HepG2 (cell line): ENCODE data around the gene NUCB1. TPM values are rescaled to one million over a fixed set of nuclear protein-coding genes. Genes with fewer than 3 reads are reported as not detected.
A peak's percentile ranks its signal among the peaks of the same experiment; 100 is the strongest.

ENCODE experiments used
- CENPX ChIP-seq: sonication (generic); formaldehyde crosslinking; IDR thresholded peaks from 2 replicates; pipeline ENCODE4 v1.9.0; 2021; ENCODE audit warnings: mild to moderate bottlenecking, missing genetic modification reagents, moderate library complexity
- CSRNP1 ChIP-seq: sonication (generic); formaldehyde crosslinking; IDR thresholded peaks from 2 replicates; pipeline ENCODE4 v1.8.1; 2023; ENCODE audit warnings: mild to moderate bottlenecking, missing genetic modification reagents
- ETS1 ChIP-seq: sonication (generic); formaldehyde crosslinking; IDR thresholded peaks from 2 replicates; pipeline ENCODE4 v1.4.0; 2020; ENCODE audit warnings: missing genetic modification reagents
- FOXO4 ChIP-seq: sonication (generic); formaldehyde crosslinking; conservative IDR thresholded peaks from 2 replicates; pipeline ENCODE4 v1.8.1; 2023; ENCODE audit warnings: missing genetic modification reagents
- HIC2 ChIP-seq: sonication (generic); formaldehyde crosslinking; IDR thresholded peaks from 2 replicates; pipeline ENCODE4 v1.9.0; 2022; ENCODE audit warnings: low read depth, missing genetic modification reagents
- NKX3-1 ChIP-seq: sonication (generic); formaldehyde crosslinking; IDR thresholded peaks from 2 replicates; pipeline ENCODE4 v1.5.0; 2020; ENCODE audit warnings: missing genetic modification reagents
- PBX2 ChIP-seq: IDR thresholded peaks from 2 replicates; pipeline ENCODE4 v1.6.1; 2016; ENCODE audit warnings: control low read depth
- RAD21 ChIP-seq: fragments of 450-650 bp; formaldehyde crosslinking; IDR thresholded peaks from 2 replicates; pipeline ENCODE4 v1.5.0; 2020; ENCODE audit warnings: mild to moderate bottlenecking
- TERF1 ChIP-seq: sonication (generic); formaldehyde crosslinking; IDR thresholded peaks from 2 replicates; pipeline ENCODE4 v1.8.0; 2022; ENCODE audit warnings: mild to moderate bottlenecking, missing genetic modification reagents, moderate library complexity
- ZBTB44 ChIP-seq: sonication (generic); formaldehyde crosslinking; IDR thresholded peaks from 2 replicates; pipeline ENCODE4 v1.4.0; 2020; ENCODE audit warnings: missing genetic modification reagents
- ZNF256 ChIP-seq: sonication (generic); formaldehyde crosslinking; conservative IDR thresholded peaks from 2 replicates; pipeline ENCODE4 v1.4.0; 2020; ENCODE audit warnings: missing genetic modification reagents
- ZNF333 ChIP-seq: sonication (generic); formaldehyde crosslinking; IDR thresholded peaks from 2 replicates; pipeline ENCODE4 v1.4.0; 2020; ENCODE audit warnings: mild to moderate bottlenecking, missing genetic modification reagents, borderline replicate concordance
- ZNF484 ChIP-seq: sonication (generic); formaldehyde crosslinking; IDR thresholded peaks from 2 replicates; pipeline ENCODE4 v1.5.1; 2020; ENCODE audit warnings: mild to moderate bottlenecking, low read depth, missing genetic modification reagents, borderline replicate concordance
- ZNF615 ChIP-seq: sonication (generic); formaldehyde crosslinking; IDR thresholded peaks from 2 replicates; pipeline ENCODE4 v1.5.0; 2020; ENCODE audit warnings: mild to moderate bottlenecking, missing genetic modification reagents, borderline replicate concordance
- ZNF773 ChIP-seq: sonication (generic); formaldehyde crosslinking; IDR thresholded peaks from 2 replicates; pipeline ENCODE4 v1.4.0; 2020; ENCODE audit warnings: missing genetic modification reagents, borderline replicate concordance
- polyA plus RNA-seq, 8 experiments: library from polyadenylated mRNA; depleted of rRNA in 3 of 8; stranded (reverse) in 7 of 8; unstranded in 1 of 8; fragments of >200 nt; fragmentation: Illumina TruSeq in 4 of 8; extraction: Trizol in 4 of 8; gene quantifications; 2 replicates each; pipeline versions ENCODE4 v1.2.1 to v1.2.3, GENCODE V29; 2011 to 2016; ENCODE audit warnings: low read depth in 4 of 8, missing spikeins in 1 of 8, mixed read lengths in 1 of 8; ENCODE audit not compliant: insufficient read depth in 1 of 8
- total RNA-seq, 5 experiments: library from RNA; depleted of rRNA; stranded (reverse); fragments of >200 nt; fragmentation: Illumina TruSeq; extraction: Trizol; gene quantifications; 2 replicates each; pipeline ENCODE4 v1.2.3, GENCODE V29; 2016; ENCODE audit warnings: low read depth in 1 of 5

NUCB1 gene
- total and polyA plus RNA-seq, 2 of the 13 experiments (the other 11 are each of a cell fraction or from before 2014, with no cell fraction given): 82.3 to 106 TPM

GRCh38 chr19:48963371-48964204, 63.5 kb downstream of the NUCB1 start (continued):
- TF ChIP-seq ETS1 (CRISPR knock-in tag): no peak
- TF ChIP-seq ZNF484 (CRISPR knock-in tag): no peak
- TF ChIP-seq FOXO4 (CRISPR knock-in tag): no peak
- 0 out of 2 replicates have a peak, but pooled peaks have one; percentile 26 for TF ChIP-seq PBX2 (CRISPR knock-in tag)
- TF ChIP-seq ZBTB44 (CRISPR knock-in tag): no peak
- TF ChIP-seq NKX3-1: peak; percentile 23
- no peak; the same call in 1 of the 2 replicates for TF ChIP-seq HIC2 (CRISPR knock-in tag)
- TF ChIP-seq ZNF333 (CRISPR knock-in tag): no peak; the same call in 1 of the 2 replicates
- TF ChIP-seq CSRNP1 (CRISPR knock-in tag): peak; percentile 95
- TF ChIP-seq CENPX (CRISPR knock-in tag): no peak
- no peak for TF ChIP-seq ZNF256
- peak; percentile 31; the same call in 1 of the 2 replicates for TF ChIP-seq RAD21 (CRISPR knock-in tag)
- no peak for TF ChIP-seq TERF1 (CRISPR knock-in tag)
- TF ChIP-seq ZNF615: 0 out of 2 replicates have a peak, but pooled peaks have one; percentile 6
- TF ChIP-seq ZNF773 (CRISPR knock-in tag): no peak
